GM12801 (cell line): Measurements from ENCODE around the gene SELENOO.

Experiments used
- CTCF ChIP-seq: IDR thresholded peaks from one replicate; pipeline ENCODE4 v1.5.1; 2011; ENCODE audit warnings: control low read depth; ENCODE audit not compliant: insufficient read length; ENCODE audit errors: extremely low read depth

SELENOO gene

GRCh38 chr22:50175191-50175461 lies 25.7 kb upstream of the SELENOO start:
- no peak for TF ChIP-seq CTCF

DNA sequence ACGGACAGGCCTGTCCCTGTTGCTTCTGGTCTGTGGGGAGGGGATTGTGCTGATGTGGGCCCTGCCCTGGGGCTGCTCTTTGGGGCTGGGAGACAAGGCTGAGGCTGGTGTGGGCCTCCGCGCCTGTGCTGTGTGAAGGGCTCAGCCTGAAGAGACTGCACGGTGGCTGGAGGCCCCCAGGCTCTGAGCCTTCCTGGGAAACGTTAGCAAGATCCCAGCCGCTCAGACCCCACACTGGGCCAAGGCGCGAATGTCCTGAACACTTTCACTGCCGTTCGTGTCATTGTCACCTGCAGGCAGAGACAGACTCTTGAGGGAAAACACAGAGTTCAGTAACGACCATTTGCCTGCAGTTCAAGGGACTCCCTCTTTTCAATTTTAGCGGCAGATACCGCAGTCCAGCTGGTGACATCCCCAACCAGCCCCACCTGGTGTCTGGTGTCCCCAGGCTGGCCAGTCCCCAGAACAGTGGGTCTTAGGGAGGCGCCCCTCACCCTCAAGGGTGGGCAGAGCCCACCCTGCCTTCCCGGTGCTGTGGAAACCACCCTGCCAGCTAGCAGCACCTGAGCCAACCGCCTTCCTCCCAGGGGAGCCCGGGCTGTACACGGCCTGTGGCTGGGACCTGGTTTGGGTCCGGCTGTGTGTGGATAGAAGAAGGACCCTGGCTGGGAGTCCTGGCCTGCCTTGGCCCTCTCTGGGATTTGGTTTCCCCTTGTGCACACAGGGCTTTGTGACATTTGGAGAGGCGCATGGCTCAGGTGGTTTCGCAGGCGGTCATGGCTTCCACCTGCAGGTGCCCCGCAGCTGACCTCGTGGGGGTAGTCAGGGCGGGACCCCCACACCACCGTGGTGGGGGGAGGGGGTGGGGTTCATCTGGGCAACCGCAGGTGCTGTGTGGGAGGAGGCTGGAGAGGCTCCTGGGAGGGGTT lies 24.6 kb upstream of the SELENOO start:
- TF ChIP-seq CTCF, result no peak

- TF ChIP-seq CTCF, result no peak
These were observed 23.8 kb upstream of the SELENOO start for GRCh38 chr22:50176850-50177536.

DNA sequence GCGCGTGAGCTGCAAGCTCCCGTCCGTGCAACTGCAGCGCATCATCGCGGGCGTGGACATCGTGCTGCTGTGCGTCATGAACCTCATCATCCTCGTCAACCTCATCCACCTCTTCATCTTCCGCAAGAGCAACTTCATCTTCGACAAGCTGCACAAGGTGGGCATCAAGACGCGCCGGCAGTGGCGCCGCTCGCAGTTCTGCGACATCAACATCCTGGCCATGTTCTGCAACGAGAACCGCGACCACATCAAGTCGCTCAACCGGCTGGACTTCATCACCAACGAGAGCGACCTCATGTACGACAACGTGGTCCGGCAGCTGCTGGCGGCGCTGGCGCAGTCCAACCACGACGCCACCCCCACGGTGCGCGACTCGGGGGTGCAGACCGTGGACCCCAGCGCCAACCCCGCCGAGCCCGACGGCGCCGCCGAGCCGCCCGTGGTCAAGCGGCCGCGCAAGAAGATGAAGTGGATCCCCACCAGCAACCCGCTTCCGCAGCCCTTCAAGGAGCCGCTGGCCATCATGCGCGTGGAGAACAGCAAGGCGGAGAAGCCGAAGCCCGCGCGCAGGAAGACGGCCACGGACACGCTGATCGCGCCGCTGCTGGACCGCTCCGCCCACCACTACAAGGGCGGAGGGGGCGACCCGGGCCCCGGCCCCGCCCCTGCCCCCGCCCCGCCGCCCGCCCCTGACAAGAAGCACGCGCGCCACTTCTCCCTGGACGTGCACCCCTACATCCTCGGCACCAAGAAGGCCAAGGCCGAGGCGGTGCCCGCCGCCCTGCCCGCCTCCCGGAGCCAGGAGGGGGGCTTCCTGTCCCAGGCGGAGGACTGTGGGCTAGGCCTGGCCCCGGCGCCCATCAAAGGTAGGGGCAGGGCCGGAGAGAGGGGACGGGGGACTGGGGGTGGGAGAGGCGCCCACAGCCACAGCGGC lies 23.0 kb upstream of the SELENOO start:
- no peak for TF ChIP-seq CTCF

DNA sequence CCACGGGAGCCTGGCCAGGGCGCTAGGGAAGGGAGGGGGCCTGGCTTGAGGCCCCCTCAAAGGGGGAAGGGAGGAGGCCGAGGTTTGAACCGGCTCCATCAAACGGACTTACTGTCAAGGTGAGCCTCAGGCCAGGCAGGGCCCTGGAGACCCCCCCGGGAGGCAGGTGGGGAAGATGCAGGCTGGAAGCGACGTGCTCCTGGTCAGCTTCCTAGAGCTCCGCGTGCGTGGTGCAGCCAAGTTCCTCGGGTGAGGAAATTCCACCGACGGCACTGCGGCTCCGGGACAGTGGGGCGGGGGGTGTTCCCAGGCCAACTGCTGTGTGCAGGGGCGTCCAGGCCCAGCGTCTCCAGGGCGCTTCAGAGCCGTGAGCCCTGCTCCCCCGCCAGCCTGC lies 22.3 kb upstream of the SELENOO start:
- TF ChIP-seq CTCF, result no peak

- TF ChIP-seq CTCF, result no peak
These were observed 21.6 kb upstream of the SELENOO start for GRCh38 chr22:50178871-50179869.
